LHCN-M2 (cell line): Measurements from ENCODE around the gene FARP1. TPM values are rescaled to one million over a fixed set of nuclear protein-coding genes. Genes with fewer than 3 reads are reported as not detected.

Experiments used
- DNase-seq: peaks from one replicate; pipeline ENCODE4 v3.0.0-alpha.2; 2012; ENCODE audit warnings: low read depth
- total RNA-seq: library from RNA; depleted of rRNA; stranded (reverse); fragments of >200 nt; gene quantifications from 2 replicates; pipeline ENCODE4 v1.2.3, GENCODE V29; 2014

Gene FARP1
- total RNA-seq, 1 experiment from 2014 or later = 15.8 TPM

DNA sequence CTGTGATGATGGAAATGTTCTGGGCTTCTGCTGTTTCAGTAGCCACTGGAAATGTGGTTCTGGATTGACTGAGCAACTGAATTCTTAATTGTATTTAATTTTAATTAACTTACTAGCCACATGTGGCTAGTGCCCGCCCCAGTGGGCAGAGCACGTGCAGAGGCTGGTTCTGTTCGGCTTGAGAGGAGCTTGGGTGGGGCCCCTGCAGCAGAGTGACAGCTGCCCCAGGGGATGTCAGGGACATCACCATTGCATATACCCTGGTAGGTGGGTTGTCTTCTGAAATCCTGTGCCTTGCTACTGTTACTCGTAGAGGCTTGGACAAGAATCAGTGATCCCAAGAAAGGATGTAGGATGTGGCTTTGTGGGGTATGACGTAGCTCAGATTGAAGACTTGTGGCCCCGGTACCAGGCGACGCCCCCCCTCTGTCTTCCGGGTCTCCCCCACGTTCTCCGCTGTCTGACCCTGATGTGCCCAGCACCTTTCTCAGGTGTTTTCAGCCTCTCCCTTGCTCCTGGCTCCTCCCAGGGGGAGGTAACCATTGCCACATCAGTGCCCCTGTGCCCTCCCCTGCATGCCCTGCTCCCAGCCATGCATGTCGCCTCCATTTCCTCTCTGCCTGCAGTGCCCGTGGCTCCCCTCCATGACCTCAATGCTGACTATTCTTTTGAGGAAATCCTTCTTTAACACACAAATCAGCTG is 136.7 kb downstream of the FARP1 start:
- DNase-seq = no peak

DNA sequence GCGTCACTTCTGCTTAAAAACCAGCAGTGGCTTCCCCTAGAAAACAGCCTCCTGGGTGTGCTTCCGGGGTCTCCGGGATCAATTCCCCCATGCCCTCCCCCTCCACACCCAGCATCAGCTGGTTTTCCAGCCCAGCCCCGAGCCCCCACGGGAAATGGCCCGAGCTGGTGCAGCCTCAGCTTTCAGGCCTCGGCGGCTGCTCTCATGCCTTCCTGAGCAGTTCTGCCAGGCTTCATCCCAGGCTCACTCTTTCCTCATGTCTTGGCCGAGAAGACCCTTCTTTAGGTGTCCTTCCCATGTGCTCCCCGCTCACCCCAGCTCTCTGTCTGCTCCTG is 137.2 kb downstream of the FARP1 start:
- DNase-seq = no peak

DNA sequence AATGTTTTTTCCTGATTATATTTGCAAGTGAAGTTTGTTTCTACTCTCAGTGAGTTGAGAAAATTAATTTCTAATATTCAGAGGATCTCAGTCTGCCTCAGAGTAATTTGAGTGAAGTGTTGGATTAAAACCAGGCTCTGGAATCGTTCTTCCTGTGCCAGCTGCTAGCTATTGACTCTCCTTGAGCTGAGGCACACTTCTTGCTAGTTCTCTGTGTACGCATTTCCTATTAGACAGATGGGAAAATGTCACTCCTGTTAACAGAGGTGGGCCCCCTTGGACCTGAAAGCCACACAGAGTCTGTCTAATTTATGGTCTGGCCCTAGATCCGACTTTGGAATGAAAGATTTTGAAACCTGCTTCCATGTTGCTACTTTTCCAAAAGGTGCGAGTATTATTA is 141.8 kb downstream of the FARP1 start:
- no peak for DNase-seq

DNA sequence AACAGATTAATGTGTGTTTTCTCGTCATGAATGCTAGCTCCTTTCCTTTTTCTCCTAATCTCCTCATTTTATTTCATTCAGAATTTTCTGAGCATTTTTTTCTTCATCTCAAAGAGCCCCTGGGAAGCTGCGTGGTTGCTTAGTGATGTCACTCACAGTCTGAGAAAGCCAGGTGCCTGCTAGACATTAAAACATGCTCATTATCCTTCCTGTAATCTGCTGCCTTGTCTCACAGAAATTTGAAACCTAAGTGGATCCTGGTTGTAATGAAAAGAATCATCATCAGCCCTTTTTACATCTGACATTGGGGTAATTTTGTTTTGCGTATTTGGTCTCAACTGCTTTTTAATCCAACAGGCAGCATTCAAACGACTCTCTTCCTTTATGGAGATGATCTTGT is 142.4 kb downstream of the FARP1 start:
- DNase-seq = peak; percentile 15

DNA sequence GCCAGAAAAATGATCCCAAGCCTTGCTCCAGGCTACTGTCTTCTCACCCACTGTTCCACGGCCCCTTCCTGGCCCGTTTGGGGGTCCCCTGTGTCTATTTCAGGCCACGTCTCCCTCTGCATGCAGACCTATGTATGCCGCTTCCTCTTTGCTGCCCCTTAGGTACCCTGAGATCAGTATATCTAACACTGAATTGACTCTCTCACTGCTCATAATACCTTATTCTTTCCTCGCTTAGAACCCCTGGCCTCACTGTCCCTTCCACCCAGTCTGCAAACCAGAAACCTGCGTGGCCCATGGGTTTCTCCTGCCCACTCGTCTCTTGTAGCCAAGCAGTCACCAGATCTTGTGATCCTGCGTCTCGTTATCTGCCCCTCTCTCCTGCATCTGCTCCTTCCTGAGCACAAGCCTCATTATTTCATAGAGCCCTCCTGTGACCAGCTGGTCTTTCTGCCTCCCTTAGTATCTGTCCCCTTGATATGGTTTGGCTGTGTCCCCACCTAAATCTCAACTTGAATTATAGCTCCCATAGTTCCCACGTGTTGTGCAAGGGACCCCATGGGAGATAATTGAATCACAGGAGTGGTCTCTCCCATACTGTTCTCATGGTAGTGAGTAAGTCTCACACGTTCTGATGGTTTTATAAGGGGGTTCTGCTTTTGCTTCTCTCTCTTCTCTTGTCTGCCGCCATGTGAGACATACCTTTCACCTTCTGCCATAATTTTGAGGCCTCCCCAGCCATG is 143.1 kb downstream of the FARP1 start:
- DNase-seq = no peak

DNA sequence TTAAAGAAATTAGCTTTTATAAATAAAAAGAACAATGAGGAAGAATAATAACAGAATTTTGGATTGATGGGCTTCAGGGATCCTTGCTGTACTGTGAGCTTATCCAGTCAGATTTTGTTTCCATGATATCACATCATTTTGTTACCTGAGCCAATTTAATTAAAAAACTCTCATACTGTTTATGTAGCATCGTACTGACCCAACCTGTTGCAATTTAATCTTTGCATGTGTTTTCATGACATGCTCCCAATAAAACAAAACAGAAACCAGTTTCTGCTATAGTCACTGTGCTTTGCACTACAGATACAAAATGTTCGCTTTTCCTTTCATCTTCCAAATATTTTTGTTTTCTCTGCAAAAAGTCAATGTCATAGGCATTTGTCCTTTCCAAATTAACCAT is 143.9 kb downstream of the FARP1 start:
- no peak for DNase-seq

DNA sequence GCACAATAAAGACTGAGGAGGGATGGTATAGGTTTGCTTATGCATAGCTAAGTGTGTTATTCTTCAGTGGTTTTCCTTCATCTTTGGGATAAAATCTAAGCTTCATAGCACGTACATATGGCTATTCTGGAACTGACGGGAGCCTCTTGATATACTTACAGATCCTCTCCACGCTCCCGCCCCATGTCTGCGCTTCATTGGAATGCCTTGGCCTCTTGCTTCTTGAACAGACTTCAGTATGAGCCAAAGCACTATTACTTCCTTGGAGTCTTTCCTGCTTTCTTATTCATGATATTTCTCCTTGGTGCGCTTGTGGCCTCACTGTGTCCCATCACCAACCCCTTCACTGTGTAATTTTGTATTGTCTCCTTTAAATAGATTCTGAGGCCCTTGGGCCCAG is 145.3 kb downstream of the FARP1 start:
- no peak for DNase-seq

DNA sequence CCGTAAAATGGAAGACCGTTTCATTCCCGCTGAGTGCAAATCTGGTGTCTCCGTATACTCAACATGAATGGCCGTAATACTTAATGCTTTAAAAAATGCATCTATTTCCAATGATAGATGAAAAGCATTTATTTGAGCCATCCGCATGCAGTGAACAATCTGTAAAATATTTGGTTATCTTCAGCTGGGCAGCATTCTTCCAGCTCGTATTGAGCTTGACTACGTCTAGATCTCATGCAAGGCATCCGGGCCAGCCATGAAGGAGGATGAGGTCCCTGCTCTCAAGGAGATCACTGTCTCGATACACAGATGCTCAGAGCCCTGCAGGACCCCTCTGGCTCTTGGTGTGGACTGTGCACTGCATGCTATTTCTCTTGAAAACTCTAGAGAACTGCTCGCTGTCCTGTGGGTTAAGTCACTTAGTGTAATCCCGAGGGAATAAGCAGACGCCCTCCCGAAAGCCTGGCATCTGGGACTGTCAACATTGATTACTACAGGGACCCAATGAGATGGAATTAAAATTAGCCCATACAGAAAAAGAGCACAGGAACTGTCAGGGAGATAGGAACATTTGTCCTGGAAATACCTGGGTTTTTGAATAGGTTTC is 146.5 kb downstream of the FARP1 start:
- no peak for DNase-seq

DNA sequence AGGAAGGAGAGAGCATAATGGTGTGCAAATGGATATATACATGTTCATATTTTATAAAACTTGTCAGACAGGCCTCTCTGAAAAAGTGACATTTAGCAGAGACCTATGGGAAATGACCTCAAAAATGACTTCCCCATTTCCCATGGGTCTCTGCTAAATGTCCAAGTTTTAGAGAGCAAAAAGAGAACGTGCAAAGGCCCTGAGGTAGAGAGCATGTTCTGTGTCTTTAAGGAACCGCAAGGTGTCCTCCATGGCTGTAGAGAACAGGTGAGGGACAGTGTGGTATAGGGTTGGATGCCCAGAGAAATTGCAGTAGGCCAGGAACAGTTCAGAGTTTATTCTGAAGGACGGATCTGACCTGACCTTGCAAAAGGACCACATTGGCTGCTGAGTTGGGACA is 147.4 kb downstream of the FARP1 start:
- no peak for DNase-seq

DNA sequence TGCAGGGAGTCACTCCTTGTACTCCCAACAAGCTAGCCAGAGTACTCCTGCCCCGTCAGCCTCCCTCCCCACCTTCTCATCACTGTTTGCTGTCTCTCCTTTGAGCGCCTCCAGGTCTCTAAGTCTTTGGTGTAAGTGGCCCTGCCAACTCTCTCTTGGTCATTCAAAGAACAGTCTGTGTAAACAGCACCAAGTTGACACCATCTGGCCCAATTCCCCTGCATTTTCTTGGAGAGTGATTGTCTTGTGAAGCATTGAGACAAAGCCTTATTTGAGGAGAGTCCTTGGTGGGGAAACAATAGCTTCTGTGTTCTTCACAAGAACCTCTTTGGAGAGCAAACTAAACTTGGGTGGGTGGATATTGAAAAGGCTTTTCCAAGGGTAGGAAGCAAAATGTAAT is 148.8 kb downstream of the FARP1 start:
- DNase-seq = no peak

DNA sequence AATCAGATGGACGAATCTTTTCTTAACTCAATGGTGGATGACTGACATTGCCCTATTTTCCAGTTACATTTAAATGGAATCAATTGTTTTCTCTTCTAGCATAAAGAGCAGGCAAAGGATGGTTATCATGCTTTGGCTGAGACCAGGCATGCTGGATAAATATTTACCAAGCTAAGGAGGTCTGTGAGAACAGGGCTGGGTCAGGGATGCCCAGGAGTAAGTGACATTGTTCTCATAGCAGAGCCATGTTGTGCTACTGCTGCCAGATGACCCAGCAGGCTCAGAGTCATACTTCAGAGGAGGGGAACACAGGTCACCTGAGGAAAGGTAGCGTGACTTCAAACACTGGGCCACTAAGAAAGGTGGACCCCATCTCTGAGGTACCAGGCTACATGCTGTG is 150.2 kb downstream of the FARP1 start:
- DNase-seq = no peak

DNA sequence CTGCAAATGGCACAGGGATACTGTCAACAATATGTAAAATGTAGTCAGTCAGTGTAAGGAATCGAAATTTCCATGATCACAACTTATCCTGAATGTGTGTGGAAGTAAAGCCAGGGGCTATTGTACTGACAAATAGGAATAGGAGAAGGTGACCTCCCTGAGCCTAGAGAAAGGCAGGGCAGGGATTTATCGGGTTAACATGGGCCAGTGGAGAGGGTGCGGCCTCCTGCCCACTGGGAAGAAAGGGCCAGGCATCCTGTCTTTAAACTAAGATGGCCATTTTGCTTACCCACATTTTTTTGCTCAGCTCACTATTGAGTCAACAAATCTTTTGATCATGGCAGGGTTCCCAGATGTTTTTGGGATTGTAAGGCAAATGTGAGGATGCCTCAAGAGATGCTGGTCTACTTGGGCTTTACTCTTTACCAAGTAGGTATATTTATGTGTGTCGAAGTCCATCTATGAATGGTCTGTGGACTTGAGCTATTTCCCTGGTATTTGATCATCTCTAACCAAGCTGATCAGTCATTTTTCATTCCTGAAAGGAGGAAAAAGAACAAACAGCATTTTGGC is 150.8 kb downstream of the FARP1 start:
- DNase-seq = no peak

DNA sequence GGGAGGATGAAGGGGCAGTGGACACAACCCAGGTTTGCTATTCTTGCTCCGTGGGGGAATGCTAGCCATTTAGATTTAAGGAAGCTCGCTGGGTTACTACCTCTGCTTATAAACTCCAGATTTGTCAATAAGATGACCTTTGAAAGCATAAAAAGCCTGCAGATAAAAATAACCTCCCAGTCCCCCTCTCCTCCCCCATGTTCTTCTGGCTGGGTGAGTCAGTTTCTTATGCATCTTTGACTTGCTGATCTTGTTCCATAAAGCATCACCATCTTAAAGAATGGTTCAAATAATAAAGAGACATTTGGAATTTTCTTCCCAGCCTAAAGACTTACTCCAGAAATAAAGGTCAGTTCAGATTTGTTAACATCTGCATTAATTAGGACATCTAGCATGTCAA is 152.5 kb downstream of the FARP1 start:
- DNase-seq = no peak

DNA sequence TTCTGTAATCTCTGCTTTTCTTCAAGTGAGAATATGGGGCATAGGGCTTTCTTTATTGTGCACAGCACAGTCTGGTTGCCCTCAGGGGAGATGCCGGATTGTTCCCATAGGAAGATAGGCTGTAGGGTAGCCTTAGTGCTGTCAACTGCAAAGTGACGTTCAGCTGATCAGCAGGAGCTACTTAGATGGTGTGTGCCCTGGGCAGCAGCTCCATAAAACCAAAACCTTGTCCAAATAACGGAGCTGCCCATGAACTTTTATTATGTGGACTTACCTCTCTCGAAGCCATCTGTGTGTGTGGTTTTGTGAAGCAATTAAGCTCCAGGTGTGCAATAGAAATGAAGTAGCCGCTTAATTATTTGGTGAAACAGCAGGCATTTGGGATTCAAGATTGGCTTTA is 154.2 kb downstream of the FARP1 start:
- DNase-seq = no peak

DNA sequence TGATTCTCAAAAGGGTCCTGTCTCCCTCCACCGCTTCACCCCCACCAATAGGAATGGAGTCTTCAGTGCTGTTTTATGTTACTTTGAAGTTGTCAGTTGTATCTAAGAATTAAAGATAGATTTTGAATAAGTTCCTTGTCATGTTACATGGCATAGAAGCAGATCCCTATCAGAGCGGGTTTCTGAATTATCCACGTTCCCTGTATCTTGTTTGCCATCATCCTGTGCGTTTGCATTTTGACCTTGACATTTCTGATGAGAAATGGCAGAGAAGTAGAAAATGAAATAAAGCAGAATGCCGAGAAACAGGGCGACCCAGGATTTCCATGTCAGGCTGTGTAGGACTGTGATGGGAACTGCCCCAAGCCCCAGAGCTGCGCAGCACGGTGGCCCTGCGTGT is 154.9 kb downstream of the FARP1 start:
- no peak for DNase-seq

DNA sequence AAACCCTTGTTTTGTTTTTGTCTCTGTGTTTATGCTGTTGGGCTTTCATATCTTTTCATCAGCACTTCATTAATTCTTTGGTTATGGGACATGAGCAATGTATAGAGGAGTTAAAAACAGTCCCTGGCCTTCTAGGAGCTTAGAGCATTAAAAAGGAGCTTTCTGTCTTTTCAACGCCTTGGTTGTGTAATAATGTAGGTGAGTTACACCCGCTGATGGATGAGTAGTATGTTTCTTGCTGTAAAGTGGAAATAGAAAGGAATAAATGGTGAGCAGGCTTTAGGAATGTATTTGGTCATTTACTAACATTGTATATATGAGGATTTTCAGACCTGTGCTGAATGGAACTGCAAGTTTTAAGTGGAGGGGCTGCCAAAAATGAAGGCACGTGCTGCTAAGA is 155.7 kb downstream of the FARP1 start:
- no peak for DNase-seq

DNA sequence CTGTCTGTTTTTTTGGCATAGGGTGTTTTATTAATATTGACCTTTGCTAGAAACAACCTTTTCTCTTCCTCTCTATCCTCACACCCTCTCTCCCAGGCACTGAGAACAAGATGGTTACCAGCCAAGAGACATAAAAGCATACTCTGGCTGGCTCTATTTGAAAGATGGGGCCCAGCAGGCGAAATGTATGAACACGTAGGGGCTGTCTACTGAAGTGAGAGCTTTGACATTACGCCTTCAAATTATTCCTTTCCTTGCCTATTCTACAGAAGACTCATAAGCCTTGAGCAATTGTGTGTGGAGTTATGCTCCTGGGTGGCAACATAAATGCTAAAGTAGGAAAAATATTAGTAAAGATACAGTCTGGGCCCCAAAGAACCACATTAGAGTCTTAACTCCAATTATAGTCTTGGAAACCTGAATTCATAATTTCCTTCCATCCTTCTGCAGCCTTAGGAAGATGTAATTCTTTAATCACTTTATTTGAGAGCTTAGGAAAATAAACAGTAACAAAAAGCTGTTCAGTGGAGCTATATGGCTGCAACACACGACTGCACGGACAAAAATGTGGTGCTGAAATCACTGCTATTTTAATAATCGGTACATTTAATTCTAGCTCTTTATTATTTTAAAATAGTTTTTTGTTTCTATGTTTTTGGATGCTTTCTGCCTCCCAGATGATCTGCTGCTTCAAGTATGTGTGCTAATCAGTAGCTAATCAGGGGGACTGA is 156.5 kb downstream of the FARP1 start:
- no peak for DNase-seq

DNA sequence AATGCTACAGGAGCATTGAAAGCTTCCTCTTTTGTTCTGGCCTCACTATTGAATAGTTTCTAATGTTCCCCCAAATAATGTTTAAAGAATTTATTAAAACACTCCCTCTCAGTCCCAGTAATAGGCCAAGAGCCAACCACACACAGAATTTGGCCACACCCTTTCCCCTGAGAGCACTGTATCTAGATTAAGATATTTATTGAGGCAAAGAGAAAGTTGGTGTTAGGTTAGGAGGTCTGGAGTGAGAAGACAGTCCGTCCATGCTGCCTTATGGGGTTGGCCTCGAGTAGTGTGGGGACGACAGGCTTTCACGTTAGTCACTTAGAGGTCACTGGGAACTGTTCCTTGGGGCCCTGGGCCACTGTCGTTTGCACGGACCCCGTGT is 157.1 kb downstream of the FARP1 start:
- DNase-seq = no peak

DNA sequence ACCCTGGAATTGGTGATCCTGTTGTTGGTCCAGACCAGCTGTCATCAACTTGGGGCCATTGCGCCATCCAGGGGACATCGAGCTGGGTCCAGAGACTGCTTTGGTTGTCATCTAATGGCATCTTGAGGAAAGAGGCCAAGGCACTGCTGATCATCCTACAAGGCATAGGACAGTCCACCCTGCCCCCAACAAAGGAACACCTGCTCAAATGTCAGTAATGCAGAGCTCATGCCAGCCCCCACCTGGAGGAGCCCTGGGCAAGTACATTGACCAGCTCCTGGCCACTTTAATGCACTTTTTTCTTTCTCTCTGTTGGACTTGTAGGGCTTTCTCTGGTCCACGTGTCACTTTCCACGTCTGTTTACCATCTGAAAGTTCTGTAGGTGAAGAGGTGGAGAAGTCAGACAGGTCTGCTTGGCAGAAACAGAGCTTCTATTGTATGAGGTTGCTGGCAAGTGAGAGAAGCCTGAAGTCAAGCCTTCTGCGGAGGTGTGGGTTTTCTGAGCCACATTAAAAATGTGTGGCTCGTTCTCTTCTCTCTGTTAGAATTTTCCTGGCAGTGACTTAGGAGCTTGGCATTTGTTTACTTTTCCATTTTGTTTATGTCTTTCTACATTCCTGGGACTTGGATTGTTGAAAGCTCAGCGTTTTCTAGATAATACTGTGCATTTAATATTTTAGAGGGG is 158.2 kb downstream of the FARP1 start:
- DNase-seq = peak; percentile 8

DNA sequence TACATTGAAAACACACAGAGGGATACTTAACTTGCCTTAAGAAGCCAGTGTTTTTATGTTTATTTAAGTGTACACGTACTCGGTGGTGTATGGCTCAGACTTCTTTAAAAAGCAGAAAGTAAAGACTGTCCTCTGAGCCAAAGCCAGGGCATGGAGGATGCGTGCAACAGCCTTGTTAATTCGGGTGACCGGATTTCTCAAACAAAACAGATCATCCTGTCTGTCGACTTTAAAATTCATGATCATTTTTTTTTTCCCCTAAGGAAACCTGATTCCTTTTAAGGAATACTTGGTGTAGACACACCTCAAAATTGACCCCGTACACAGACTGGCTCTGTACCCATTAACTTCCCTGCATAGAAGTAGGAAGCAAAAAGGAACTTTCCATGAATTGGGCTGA is 158.8 kb downstream of the FARP1 start:
- no peak for DNase-seq

DNA sequence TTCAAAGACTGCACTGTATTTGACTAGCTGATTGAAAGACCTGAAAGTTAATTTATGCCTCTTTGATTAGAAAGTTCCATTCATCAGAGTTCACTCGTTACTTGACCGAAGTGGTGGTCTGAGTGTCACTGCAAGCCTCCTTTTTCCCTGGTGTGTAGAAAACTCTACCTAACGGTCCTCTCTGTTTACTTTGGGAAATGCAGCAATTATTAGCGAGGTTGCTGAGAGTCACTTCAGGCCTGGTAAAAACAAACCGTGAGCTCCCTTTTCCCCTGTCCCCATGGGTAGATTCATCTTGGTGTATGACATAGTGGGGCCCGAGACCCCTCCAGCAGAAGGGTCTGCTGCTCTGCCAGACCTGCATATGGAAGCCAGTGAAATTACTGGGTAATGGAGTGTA is 161.0 kb downstream of the FARP1 start:
- DNase-seq = no peak

DNA sequence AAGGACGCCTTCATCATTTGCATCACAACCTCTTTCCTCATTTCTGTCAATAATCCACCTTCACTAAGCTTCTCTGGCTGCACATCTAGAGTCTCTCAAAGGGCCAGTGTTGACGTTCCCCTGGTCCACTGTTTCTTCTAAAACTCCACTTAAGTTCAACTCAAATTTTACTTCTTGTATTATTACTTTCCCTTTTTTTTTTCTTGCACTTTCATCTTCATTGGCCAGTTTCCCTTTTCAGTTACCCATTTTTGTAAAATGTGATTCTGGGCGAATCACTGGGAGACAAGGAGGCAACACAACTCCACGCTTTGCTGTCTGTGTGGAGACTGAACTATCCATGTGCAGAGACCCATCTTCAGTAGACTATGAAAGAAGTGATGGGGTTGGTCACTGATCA is 162.8 kb downstream of the FARP1 start:
- DNase-seq = no peak
